K562 (cell line): Measurements from ENCODE around the gene SPAG7. TPM values are rescaled to one million over a fixed set of nuclear protein-coding genes. Genes with fewer than 3 reads are reported as not detected.

Experiments
- COPS2 ChIP-seq: fragments of 450-650 bp; conservative IDR thresholded peaks from 2 replicates; pipeline ENCODE4 v1.6.1; 2016; ENCODE audit warnings: mild to moderate bottlenecking, moderate library complexity
- DDX20 ChIP-seq: fragments of 450-650 bp; IDR thresholded peaks from 2 replicates; pipeline ENCODE4 v1.6.1; 2016; ENCODE audit warnings: missing genetic modification characterization, low read depth, mild to moderate bottlenecking, missing compliant biosample characterization, moderate library complexity
- E2F8 ChIP-seq: fragments of 450-650 bp; IDR thresholded peaks from 2 replicates; pipeline ENCODE4 v1.7.1; 2018; ENCODE audit warnings: mild to moderate bottlenecking, low read depth; ENCODE audit not compliant: partially characterized antibody
- GABPB1 ChIP-seq: sonication (generic); formaldehyde crosslinking; IDR thresholded peaks from 2 replicates; pipeline ENCODE4 v1.8.0; 2022; ENCODE audit warnings: mild to moderate bottlenecking, missing genetic modification reagents
- L3MBTL2 ChIP-seq: fragments of 450-650 bp; IDR thresholded peaks from 2 replicates; pipeline ENCODE4 v1.6.1; 2016; ENCODE audit warnings: mild to moderate bottlenecking, moderate library complexity
- MEIS2 ChIP-seq: fragments of 450-650 bp; IDR thresholded peaks from 2 replicates; pipeline ENCODE4 v1.6.1; 2014; ENCODE audit warnings: mild to moderate bottlenecking; ENCODE audit not compliant: partially characterized antibody
- PHF8 ChIP-seq: fragments of 200-600 bp; sonication (generic); IDR thresholded peaks from 2 replicates; pipeline ENCODE4 v1.6.1; 2012; ENCODE audit warnings: mixed run types, mild to moderate bottlenecking, inconsistent platforms, low read length, moderate library complexity, borderline replicate concordance
- PHTF2 ChIP-seq: fragments of 250-450 bp; sonication (Bioruptor Pico); IDR thresholded peaks from 2 replicates; pipeline ENCODE4 v1.5.0; 2021; ENCODE audit warnings: mild to moderate bottlenecking
- PML ChIP-seq: IDR thresholded peaks from 2 replicates; pipeline ENCODE4 v1.6.1; 2012; ENCODE audit warnings: low read length, inconsistent platforms
- SMAD1 ChIP-seq: fragments of 150-350 bp; IDR thresholded peaks from 2 replicates; pipeline ENCODE4 v1.6.1; 2014; ENCODE audit warnings: low read length, low read depth; ENCODE audit not compliant: partially characterized antibody
- XRCC3 ChIP-seq: fragments of 450-650 bp; IDR thresholded peaks from 2 replicates; pipeline ENCODE4 v1.6.1; 2017; ENCODE audit warnings: mild to moderate bottlenecking, moderate library complexity
- YY1 ChIP-seq, 3 experiments: IDR thresholded peaks; 2 replicates each; pipeline ENCODE4 v1.6.1; 2011; ENCODE audit warnings: low read length in 2 of 3, mild to moderate bottlenecking in 2 of 3, moderate library complexity in 2 of 3, borderline replicate concordance in 1 of 3, control low read depth in 1 of 3, low read depth in 1 of 3; ENCODE audit not compliant: insufficient read depth in 3 of 3, insufficient replicate concordance in 2 of 3, control insufficient read depth in 1 of 3, insufficient read length in 1 of 3; ENCODE audit errors: extremely low read depth in 1 of 3
- ZBTB40 ChIP-seq, 2 experiments: fragments of 450-650 bp in 1 of 2; sonication (generic) in 1 of 2; formaldehyde crosslinking in 1 of 2; IDR thresholded peaks; 2 replicates each; pipeline versions ENCODE4 v1.7.1 to v1.9.0; 2016 to 2022; ENCODE audit warnings: inconsistent platforms in 1 of 2, mild to moderate bottlenecking in 1 of 2, missing genetic modification reagents in 1 of 2
- ZNF583 ChIP-seq: fragments of 250-450 bp; sonication (Bioruptor Pico); IDR thresholded peaks from 2 replicates; pipeline ENCODE4 v1.4.0; 2020
- polyA plus RNA-seq, 8 experiments: library from polyadenylated mRNA; depleted of rRNA in 4 of 8; stranded (reverse) in 5 of 8; unstranded in 3 of 8; fragments of >200 nt; fragmentation: Nextera tagmentation in 2 of 8; fragmentation: Illumina TruSeq in 1 of 8; extraction: Ambion mirVana in 2 of 8; extraction: Trizol in 1 of 8; gene quantifications; 2 replicates each; pipeline versions ENCODE4 v1.2.1 to v1.2.3, GENCODE V29; 2011 to 2014; ENCODE audit warnings: inconsistent platforms in 1 of 8, missing spikeins in 1 of 8
- total RNA-seq, 7 experiments: library from RNA; depleted of rRNA in 6 of 7; stranded (reverse); fragments of >200 nt in 6 of 7; fragmentation: Illumina TruSeq in 2 of 7; extraction: Trizol in 2 of 7; gene quantifications; 2 replicates each; pipeline versions ENCODE4 v1.2.1 to v1.2.3, GENCODE V29; 2011 to 2021; ENCODE audit warnings: low replicate concordance in 1 of 7

The SPAG7 gene
- total and polyA plus RNA-seq, 9 of the 15 experiments (the other 6 are each of a cell fraction or from before 2014, with no cell fraction given) = 5.6 to 53.5 (median 36.3) TPM

GRCh38 chr17:4939796-4940554 lies 27.6 kb downstream of the SPAG7 start, which contains the start of the genes RNF167 and SLC25A11 (continued):
- peak; percentile 80 for TF ChIP-seq PHF8
- TF ChIP-seq XRCC3 = no peak
- 0 out of 2 replicates have a peak, but pooled peaks have one; percentile 9 for TF ChIP-seq PML
- no peak for TF ChIP-seq DDX20 (tag)
- no peak for TF ChIP-seq COPS2
- TF ChIP-seq ZNF583 (CRISPR knock-in tag) = no peak
- TF ChIP-seq YY1 (IDR thresholded peaks at IDR 0.05; ENCODE audit: borderline replicate concordance in 1 of 3, control insufficient read depth in 1 of 3, extremely low read depth in 1 of 3, insufficient read depth in 3 of 3, insufficient read length in 1 of 3, insufficient replicate concordance in 2 of 3, low read depth in 1 of 3, low read length in 2 of 3) = peak; percentile 27 to 87 (median 81)
- TF ChIP-seq E2F8 = no peak
- TF ChIP-seq L3MBTL2 = peak; percentile 51; the same call in 1 of the 2 replicates
- no peak; the same call in 1 of the 2 replicates for TF ChIP-seq GABPB1 (CRISPR knock-in tag)
- no peak for TF ChIP-seq PHTF2
- peak; percentile 93 for TF ChIP-seq ZBTB40 (IDR thresholded peaks at IDR 0.05)
- TF ChIP-seq ZBTB40 (CRISPR knock-in tag; IDR thresholded peaks at IDR 0.05) = no peak
- peak; percentile 19 for TF ChIP-seq SMAD1
- TF ChIP-seq MEIS2 = peak; percentile 85
